GM18870 (cell line): ENCODE data around the gene SLC25A41.

Experiments used
- ATAC-seq: cut with Tn5 transposase; IDR thresholded peaks from one replicate; pipeline ENCODE4 v1.9.1; 2021; ENCODE audit warnings: moderate library complexity; ENCODE audit not compliant: unreplicated experiment

SLC25A41 gene

DNA sequence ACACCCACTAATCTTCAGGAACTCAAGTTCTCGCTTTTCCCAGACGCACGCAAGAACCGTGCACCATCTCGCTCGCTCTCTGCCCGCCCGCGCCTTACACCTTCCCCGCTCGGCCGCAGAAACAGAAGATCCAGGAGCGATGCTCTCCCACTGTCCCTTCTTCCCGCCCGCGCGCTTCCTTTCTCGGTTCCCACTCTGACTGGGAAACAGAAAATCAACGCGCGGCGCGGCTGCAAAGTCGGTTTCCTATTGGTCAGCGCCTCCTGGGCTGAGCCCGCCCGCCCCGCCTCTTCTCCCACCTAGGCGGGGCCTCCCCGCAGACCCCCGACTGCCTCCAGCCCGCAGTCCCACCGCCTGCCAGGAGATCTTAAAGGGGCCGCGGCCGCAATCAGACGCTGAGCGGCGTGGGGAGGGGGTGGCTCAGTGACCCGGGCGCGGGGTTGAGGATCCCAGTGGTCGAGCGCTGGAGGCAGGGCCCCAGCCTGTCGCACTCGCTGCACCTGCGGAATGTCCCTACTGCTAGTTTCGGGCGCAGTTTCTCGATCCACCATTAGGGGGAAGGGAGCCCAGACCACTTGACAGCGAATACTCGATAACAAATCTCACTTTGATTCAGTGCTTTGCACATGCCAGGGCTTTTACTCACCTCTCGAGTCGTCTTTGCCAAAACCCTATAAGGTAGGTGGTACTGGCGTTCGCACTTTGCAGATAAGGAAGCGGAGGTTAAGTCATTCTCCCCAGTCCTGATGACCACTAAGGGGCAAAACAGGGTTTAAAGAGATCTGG lies 26.7 kb upstream of the SLC25A41 start:
- ATAC-seq = peak; percentile 80

DNA sequence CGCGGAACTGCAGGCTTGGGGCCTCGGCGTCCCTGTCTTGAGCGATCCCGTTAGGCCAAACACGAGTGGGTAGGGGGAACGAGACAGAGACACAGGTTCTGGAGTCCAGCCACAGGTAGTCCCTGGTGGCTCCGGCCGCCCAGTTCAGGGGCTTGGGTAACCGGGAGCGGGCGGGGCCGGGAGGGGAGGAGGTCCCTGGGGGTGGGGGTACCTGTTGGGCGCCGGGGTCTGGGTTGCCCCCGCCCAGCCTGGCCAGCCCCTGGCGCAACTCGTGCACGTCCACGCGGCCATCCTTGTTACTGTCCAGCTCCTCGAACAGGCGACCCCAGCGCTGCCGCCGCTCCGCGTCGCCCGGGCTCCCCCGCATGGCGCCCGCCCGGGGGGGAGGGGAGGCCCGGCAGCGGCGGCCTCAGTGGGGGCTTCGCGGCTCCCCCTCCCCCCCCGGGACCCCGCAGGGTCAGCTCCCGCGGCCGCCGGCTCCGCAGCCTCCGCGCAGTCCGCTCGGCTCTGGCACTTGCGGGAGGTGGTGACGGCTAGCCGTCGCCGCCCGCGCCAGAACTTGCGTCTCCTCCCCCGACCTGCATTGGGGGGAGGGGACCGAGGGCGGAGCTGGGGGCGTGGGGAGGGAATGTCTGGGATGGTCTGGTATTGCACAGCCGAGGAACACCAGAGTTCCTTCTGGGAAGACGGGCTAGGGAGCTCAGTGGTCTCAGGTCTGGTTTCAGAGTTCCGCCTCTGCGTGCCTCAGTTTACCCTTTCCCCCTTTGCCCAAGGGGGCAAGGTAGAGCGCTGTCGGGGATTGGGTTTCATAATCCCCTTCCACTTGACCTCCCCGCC lies 25.9 kb upstream of the SLC25A41 start, which contains the start of gene SLC25A23:
Gene SLC25A23, minus strand, starts transcription at position 531 of the 837 bp plus-strand sequence. Its CDS starts 164 bp downstream, at position 367.
- no peak for ATAC-seq

DNA sequence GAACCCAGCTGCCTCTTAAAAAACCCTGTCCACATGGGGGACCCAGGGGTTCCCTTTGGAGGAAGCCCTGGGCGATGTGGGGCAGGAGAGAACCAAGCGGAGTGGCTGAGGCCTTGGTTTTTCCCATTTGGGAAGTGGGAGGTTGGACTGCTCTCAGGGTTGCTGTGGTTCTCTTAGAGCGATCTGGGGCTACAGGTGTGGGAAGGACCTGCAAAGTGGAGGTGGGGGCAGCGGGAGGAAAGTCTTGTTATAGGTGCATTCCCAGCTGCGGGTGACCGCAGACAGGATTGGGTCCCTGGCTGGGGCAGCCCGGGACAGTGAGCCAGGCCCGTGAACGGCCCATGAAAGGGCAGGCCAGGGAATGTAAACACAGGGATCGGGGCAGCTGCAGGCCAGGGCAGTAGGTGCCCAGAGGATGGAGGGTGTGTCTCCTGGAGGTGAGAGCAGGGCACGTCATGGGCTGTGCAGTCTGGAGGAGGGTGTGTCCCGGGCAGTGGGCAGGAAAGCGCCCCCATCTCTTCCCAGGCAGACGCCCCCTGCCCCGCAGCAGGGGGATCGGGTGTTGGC lies 25.2 kb upstream of the SLC25A41 start:
- ATAC-seq = no peak

DNA sequence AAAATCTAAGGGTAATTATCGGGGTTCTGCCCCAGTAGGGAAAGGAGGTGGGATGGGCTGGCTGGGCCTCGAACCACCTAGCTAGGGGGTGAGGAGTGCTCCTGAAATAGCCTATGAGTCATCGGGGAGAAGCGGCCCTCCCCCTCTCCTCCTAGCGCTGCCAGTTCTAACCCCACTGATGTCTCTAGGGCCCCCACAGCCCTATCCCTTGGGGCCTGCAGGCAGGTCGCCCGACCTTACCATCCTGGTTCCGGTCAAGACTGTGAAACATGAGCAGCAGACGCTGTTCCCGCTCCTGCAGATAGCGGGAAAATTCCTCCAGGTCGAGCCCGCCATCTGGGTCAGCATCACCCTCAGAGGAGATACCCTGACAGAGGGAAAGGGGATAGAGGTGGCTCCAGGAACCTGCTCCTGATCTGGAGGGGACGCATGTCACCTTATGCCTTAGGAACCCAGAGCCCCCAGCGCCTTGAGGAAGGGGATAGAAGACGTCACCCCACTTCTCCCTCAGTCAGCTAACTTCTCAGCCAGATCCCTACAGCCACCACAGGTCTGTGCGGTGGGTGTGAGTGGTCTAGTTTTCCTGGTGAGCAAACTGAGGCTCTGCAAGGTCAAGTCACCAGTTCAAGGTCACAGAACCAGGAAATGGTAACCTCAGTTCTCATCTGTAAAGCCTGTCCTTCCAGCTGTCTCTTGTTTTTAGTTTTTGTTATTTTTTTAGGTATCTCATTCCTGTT lies 24.6 kb upstream of the SLC25A41 start:
- ATAC-seq = no peak

DNA sequence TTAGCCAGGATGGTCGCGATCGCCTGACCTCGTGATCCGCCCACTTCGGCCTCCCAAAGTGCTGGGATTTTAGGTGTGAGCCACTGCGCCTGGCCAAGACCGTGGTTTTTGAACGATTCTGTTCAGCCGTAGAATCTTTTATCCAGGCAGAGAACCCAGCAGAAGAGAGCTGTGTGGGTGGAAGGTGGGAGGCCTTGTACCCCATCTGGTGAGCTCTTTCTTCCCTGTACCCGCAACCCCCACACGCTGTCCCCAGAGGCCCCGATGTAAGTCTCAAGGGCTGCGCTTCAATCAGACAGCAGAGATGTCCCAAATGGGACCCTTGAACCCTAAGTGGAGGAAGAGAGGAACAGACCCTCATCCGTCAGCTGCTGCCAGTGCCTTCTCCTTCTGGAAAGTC lies 22.4 kb upstream of the SLC25A41 start:
- no peak for ATAC-seq

DNA sequence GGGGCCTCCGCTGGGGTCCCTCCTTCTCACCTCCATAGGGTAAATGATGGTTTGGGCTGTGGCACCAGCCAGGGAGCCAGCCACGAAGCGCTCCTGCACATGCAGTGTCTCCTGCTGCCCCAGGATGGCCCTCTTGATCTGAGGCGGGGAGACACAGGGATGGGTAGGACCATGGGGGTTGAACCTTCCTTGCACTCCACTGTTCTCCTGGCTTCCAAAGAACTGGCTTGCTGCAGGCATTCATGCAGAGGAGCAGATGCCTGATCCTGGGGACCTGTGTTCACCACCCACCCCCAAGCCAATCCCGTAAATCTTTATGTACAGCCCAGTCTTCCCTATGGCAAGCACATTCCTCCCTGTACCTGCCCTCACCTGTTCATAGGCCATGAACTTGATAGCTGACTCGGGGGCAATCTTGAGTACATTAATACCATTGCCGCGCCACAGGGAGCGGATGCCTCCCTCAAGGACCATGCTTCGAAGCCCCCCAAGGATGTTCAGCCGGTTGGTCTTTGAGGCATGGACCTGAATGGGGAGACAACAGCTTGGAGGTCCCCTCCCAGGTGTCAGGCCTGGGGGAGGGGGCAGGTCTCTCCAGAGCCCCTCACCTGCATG lies 20.5 kb upstream of the SLC25A41 start:
- no peak for ATAC-seq

DNA sequence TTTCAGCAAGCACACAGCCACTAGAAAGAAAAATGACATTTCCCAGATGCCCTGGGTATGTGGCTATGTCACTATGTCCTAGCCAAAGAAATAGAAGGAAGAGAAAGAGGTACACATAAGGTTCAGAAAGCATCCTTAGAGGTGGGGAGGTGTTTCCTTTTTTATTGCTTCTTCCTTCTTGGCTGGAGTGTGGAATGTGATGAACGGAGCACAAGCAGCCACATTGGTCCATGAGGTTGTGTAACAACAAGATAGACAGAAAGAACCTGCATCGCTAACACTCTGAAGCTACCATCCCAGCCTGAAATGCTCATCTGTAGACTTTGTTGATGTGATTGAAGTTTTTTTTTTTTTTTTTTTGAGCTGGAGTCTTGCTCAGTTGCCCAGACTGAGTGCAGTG lies 19.3 kb upstream of the SLC25A41 start:
- no peak for ATAC-seq

DNA sequence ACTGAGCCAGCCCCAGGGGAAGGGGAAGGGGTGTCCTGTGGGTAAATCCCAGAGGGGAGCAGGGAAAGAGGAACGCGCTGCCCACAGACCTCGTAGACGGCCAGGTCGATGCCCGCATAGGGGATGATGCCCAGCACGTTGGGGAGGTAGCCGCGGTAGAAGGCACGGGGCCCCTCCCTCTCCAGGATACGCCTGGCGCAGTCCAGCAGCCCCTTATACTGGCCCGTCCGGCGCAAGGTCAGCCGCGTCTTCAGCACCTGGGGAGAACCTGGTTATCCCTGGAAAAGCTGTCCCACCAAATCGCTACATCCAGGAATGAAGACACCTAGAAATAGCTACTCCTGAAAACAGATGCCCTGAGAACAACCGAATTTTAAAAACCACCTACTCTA lies 18.7 kb upstream of the SLC25A41 start:
- no peak for ATAC-seq

DNA sequence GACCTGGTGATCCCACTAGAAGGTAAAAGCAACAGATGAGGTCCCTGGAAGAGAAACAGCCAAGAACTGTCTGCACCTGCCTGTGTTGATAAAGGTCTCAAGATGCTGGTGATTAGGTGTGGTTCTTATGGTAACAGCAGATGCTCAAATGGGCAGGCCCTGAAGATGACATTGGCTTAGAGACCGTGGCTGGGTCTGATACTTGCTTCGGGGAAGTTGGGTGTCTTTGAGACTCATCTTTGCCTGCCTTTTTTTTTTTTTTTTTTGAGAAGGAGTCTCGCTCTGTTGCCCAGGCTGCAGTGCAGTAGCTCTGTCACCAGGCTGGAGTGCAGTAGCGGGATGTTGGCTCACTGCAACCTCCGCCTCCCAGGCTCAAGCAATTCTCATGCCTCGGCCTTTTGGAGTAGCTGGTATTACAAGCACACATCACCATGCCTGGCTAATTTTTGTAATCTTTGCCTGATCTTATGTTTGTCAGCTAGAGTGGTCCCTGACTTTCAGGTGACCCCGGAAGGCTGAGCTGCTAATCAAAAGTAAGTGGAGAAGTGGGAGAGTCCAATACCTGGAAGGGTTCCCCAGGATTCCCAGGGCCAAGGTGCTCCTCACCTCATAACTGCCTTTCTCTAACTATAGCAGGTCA lies 18.1 kb upstream of the SLC25A41 start:
- ATAC-seq = no peak

DNA sequence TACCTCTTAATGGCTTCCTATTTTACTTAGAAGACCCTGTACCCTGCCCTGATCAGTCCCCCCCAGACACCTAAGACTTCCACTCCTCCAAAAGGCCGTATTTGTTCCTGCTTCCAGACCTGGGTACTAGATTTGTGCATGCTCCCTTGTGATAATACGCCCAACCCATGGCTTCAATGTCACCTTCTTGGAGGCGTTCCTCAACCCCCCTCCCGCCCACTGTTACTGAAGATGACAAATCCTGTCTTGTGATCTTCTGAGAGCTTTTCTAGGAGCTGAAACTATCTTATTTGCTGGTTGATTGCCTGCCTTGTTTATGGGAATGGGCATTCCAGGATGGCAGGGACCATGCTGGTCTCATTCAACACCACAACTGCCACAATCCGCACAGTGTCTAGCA lies 16.6 kb upstream of the SLC25A41 start:
- no peak for ATAC-seq

DNA sequence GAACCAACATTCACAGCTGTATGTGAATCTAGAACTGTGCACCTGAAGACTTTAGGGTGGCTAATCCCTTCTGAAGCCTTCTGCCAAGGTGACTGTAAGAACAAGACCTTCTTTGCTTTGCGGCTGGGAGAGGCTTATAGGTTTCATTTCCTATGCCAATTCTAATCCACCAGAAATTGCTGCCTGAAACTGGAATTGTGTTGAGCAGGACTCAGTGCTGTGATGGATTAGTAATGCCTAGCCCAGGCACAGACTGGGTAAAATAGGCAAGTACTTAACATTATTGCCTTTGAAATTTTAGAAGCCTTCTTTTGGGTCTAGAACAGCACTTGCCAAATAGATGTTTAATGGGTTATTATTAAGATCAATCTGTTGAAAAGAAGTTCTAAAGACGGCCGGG lies 14.5 kb upstream of the SLC25A41 start:
- ATAC-seq = no peak

DNA sequence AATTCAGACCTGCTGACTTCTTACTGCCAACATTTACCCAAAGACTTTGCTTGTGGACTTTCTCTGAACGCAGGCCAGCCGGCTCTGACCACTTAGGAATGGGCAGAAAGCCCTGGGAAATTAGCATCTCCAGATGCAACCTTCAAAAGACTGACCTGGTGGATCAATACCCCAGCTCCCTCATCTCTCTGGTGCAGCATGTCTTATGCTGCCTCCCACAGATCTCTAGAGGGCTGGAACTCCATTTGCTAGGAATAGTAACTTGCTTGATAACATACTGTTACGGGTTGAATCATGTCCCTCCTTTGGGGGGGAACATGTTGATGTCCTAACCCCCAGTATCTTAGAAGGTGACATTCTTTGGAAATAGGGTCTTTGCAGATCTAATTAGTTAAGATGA lies 12.9 kb upstream of the SLC25A41 start:
- ATAC-seq = no peak

DNA sequence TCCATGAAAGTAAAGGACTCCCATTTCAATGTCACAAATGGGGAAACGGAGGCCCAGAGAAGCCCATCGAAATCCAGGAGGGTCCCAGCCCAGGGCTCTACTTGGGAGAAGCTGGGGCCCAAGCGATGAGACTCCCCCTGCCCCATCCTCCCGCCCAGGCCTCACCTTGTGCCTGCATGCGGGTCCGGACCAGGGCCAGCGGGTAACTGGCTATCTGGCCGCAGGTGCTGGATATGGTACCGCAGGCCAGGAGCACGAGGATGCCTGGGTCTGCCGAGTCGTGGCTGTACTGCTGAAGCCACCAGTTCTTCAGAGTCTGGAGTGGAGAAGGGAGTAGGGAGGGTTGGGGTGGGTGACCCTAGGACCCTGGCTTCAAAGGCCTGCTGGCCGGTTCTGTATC lies 10.4 kb upstream of the SLC25A41 start:
- ATAC-seq = no peak

DNA sequence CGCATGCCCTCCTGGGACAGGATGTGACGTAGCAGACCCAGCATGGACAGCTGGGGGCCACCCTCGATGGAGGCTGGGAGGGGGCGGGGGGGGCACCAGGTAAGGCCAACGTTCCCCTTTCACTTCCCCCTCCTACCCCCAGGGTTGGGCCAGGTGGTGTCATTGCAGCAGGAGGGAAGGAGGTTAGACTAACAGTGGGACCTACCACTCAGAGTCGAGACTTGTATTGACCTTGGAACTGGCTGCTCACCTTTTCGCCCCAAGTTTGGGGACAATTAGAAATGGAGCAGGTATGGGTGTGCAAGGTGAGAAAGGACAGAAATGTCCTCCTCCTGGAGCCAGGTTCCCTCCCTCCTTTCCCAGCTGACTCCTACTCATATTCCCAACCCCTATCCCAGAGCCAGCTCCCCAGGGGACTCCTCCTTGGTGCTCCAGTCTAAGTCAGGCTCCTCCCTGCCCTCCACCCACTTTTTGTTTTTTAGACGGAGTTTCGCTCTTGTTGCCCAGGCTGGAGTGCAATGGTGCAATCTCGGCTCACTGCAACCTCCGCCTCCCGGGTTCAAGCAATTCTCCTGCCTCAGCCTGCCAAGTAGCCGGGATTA lies 8.6 kb upstream of the SLC25A41 start:
- no peak for ATAC-seq

DNA sequence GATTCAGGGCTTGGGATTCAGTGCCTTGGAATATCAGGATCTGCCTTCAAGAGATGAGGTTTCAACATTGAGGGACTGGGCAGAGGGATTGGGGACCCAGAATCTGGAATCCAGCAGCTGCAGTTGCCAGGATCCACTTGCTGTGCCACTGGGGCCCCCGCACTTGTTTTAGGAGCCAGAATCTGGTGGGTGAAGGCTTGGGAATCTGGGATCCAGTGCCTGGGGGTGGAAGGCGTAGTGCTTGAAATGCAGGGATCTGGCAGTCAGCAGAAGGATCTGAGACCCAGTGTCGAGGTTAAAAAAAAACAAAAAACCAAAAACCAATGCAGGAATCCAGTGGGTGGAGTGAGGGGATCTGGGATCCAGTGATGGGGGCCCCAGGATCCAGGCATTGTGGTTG lies 7.3 kb upstream of the SLC25A41 start:
- ATAC-seq = no peak

DNA sequence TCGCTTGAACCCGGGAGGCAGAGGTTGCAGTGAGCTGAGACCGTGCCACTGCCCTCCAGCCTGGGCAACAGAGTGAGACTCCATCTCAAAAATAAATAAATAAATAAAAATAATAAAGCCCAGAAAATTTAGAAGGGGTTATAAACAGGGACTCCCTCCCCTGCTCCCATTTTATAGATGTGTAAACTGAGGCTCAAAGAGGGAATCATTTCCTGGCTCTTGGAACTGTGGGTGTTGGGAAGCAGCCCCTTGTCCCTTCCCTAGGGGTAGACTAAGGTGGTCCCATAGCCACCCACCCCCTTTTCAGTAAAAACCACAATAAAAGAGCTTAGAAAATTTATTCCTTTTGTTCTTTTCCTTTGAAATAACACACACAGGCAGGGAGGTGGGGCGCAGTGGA lies 6.2 kb upstream of the SLC25A41 start:
- no peak for ATAC-seq

DNA sequence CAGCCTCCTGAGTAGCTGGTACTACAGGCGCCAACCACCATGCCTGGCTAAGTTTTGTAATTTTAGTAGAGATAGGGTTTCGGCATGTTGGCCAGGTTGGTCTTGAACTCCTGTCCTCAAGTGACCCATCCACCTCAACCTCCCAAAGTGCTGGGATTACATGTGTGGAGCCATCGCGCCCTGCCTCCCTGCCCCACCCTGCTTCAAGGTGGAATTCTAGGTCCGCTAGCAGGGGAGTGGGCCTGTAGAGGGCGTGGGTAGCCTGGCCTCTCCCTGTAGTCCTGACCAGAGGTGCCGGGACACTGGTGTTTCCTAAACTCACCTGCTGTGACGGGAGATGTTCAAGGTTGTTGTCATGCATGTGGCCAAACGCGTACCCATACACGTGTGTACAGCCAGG lies 398 bp downstream of the SLC25A41 start:
- ATAC-seq = no peak

DNA sequence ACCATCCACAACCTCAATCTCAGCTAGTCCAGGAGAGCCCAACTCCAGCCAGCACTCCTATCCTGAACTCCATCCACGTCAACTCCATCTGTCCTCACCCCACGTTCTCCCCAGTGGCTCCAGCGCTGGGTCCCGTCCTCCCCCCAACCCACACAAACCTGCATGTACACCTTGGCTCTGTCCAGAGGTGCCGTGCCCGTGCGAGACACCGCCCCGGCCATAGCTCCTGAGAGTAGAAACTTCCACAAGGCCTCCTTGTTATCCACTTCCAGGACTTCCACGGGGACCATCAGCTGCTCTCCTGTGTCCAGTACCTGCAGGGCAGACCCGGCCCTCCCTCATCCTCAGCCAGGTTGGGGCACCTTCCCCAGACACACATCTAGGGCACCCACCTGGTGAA lies 1.7 kb downstream of the SLC25A41 start:
- ATAC-seq = no peak

DNA sequence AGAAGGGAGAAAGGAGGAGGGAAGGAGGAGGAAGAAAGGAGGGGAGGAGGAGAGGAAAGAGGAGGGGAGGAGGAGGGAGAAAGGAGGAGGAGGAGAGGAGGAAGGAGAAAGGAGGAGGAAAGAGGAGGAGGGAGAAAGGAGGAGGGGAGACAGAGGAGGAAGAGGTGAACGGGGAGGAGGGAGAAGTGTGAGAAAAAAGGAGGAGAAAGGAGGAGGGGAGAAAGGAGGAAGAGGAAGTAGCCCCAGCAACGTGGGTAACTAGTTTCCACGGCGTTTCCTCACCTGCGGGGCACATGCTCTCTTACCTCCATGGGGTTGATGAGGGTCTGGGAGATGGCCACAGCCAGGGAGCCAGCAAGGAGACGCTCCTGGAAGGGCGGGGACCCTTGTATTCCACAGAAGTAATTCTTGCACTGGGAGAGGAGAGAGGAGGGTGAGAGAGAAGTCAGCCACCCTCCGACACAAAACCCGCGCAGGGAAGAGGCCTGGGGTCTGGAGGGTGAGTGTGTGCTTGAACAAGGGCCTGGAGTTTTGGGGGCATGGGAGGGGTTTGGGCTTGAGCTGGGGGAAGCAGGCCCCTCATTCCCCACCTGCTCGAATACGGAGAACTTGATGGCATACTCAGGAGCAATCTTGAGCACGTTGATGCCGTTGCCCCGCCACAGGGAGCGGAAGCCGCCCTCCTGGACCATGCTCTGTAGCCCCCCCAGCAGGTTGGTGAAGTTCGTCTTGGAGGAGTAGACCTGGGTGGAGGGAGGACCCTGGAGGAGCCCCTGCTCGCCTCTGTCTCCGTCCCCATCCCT lies 3.9 kb downstream of the SLC25A41 start:
- ATAC-seq = no peak
